NT2/D1 (cell line): ENCODE data around the gene IL4.

Experiments used
- SUZ12 ChIP-seq: IDR thresholded peaks from 2 replicates; pipeline ENCODE4 v1.6.1; 2011; ENCODE audit not compliant: insufficient read length, insufficient read depth; ENCODE audit errors: extremely low read depth
- YY1 ChIP-seq: IDR thresholded peaks from 2 replicates; pipeline ENCODE4 v1.6.1; 2011; ENCODE audit not compliant: insufficient read length, insufficient read depth
- ZNF274 ChIP-seq: IDR thresholded peaks from 2 replicates; pipeline ENCODE4 v1.6.1; 2011; ENCODE audit warnings: mild to moderate bottlenecking, low read depth, low read length

GRCh38 chr5:132651838-132652469 is 21.8 kb upstream of the IL4 start:
- no peak for TF ChIP-seq SUZ12
- no peak for TF ChIP-seq YY1
- TF ChIP-seq ZNF274: no peak
